Activated naive CD4-positive, alpha-beta T cell treated with anti-CD3 and anti-CD28 coated beads, Interleukin-2, amount 10 ng/mL, durations not matched to agents 7 days and 5 days (primary cell): Measurements from ENCODE around the gene NRCAM.

Source experiments
- CTCF ChIA-PET: fragments of 350-600 bp; sonication (Branson Sonifier 250); formaldehyde crosslinking; loops from one replicate; lab custom pipeline; 2021; ENCODE audit warnings: antibody characterized with exemption; lab: Charles Lee
- DNase-seq: peaks from one replicate; pipeline ENCODE4 v3.0.0-alpha.2; 2020
- H3K27ac Mint-ChIP-seq: one replicate; pipeline ENCODE4 v1.8.0; 2021; ENCODE audit warnings: mild to moderate bottlenecking, moderate library complexity, mixed read lengths
- H3K27me3 Mint-ChIP-seq: one replicate; pipeline ENCODE4 v1.8.0; 2021; ENCODE audit warnings: mild to moderate bottlenecking, mixed read lengths
- H3K36me3 Mint-ChIP-seq: one replicate; pipeline ENCODE4 v1.8.0; 2021; ENCODE audit warnings: mixed read lengths
- H3K4me1 Mint-ChIP-seq: one replicate; pipeline ENCODE4 v1.8.0; 2021; ENCODE audit warnings: mixed read lengths
- H3K4me3 Mint-ChIP-seq: one replicate; pipeline ENCODE4 v1.8.0; 2021; ENCODE audit warnings: mild to moderate bottlenecking, moderate library complexity, mixed read lengths
- H3K9me3 Mint-ChIP-seq: one replicate; pipeline ENCODE4 v1.8.0; 2021; ENCODE audit warnings: mixed read lengths

NRCAM gene

GRCh38 chr7:108108131-108108530 is 348.1 kb downstream of the NRCAM start:
- Mint-ChIP-seq H3K27me3 (peaks cover 11% of the 10 kb centered on the region), H3K9me3 (no peaks in the 10 kb centered on the region)
- CTCF ChIA-PET, result interaction anchor here (3.0 kb wide), 1 partner anchor 38 kb away, joined by 26 read pairs; no protein-coding TSS in a partner anchor

GRCh38 chr7:108104324-108104723 is 351.9 kb downstream of the NRCAM start:
- H3K9me3 Mint-ChIP-seq, result no peaks in the 10 kb centered on the region
- H3K27ac Mint-ChIP-seq, result no peak overlapping the region
- DNase-seq, result no peak
- H3K4me3 Mint-ChIP-seq, result no peak overlapping the region
- H3K4me1 Mint-ChIP-seq, result no peaks in the 10 kb centered on the region
- H3K36me3 Mint-ChIP-seq, result no peaks in the 10 kb centered on the region
- CTCF ChIA-PET, result interaction anchor here (0.8 to 1.1 kb wide), 2 partner anchors 8 to 41 kb away, joined by 3 to 5 read pairs; no protein-coding TSS in a partner anchor
- peaks cover 7% of the 10 kb centered on the region for H3K27me3 Mint-ChIP-seq

More at GRCh38 chr7:108108131-108108530, 348.1 kb downstream of the NRCAM start:
- Mint-ChIP-seq H3K4me1 (no peaks in the 10 kb centered on the region), H3K4me3 (no peak overlapping the region), H3K36me3 (no peaks in the 10 kb centered on the region), H3K27ac (no peak overlapping the region)
- DNase-seq, result no peak

- Mint-ChIP-seq H3K9me3 (no peaks in the 10 kb centered on the region), H3K27ac (no peak overlapping the region), H3K4me1 (no peaks in the 10 kb centered on the region), H3K4me3 (no peak overlapping the region), H3K36me3 (no peaks in the 10 kb centered on the region), H3K27me3 (peaks cover 4% of the 10 kb centered on the region)
- CTCF ChIA-PET, result interaction anchor here (1.1 kb wide), 1 partner anchor 42 kb away, joined by 5 read pairs; no protein-coding TSS in a partner anchor
- DNase-seq, result no peak
Measured at GRCh38 chr7:108103558-108104298, 352.5 kb downstream of the NRCAM start.

- Mint-ChIP-seq H3K4me3 (no peak overlapping the region), H3K27ac (no peak overlapping the region), H3K36me3 (no peaks in the 10 kb centered on the region), H3K9me3 (no peaks in the 10 kb centered on the region), H3K4me1 (no peaks in the 10 kb centered on the region), H3K27me3 (peaks cover 1% of the 10 kb centered on the region)
- DNase-seq, result no peak
- CTCF ChIA-PET, result no interaction called here
Measured at GRCh38 chr7:108102671-108103312, 353.4 kb downstream of the NRCAM start.

- CTCF ChIA-PET, result no interaction called here
- Mint-ChIP-seq H3K4me1 (no peaks in the 10 kb centered on the region), H3K27me3 (no peaks in the 10 kb centered on the region), H3K36me3 (no peaks in the 10 kb centered on the region), H3K9me3 (no peaks in the 10 kb centered on the region), H3K27ac (no peak overlapping the region), H3K4me3 (no peak overlapping the region)
- DNase-seq, result no peak
Measured at GRCh38 chr7:108101759-108102158, 354.5 kb downstream of the NRCAM start.

- Mint-ChIP-seq H3K4me3 (no peak overlapping the region), H3K27me3 (peaks cover 3% of the 10 kb centered on the region), H3K4me1 (no peaks in the 10 kb centered on the region), H3K27ac (no peak overlapping the region), H3K9me3 (no peaks in the 10 kb centered on the region), H3K36me3 (no peaks in the 10 kb centered on the region)
- CTCF ChIA-PET, result no interaction called here
- DNase-seq, result no peak
Measured at GRCh38 chr7:108099713-108100112, 356.5 kb downstream of the NRCAM start.

GRCh38 chr7:108097703-108098102 is 358.5 kb downstream of the NRCAM start:
- DNase-seq, result no peak
- Mint-ChIP-seq H3K36me3 (no peaks in the 10 kb centered on the region), H3K27ac (no peak overlapping the region), H3K4me1 (no peaks in the 10 kb centered on the region), H3K4me3 (no peak overlapping the region), H3K9me3 (no peaks in the 10 kb centered on the region), H3K27me3 (peaks cover 3% of the 10 kb centered on the region)
- CTCF ChIA-PET, result interaction anchor here (0.8 kb wide), 1 partner anchor 16 kb away, joined by 5 read pairs; no protein-coding TSS in a partner anchor
